ENCODE measurements around the gene P2RY12. TPM values are rescaled to one million over a fixed set of nuclear protein-coding genes. Genes with fewer than 3 reads are reported as not detected.

P2RY12 gene
- total RNA-seq, result not detected in 2 replicates

DNA sequence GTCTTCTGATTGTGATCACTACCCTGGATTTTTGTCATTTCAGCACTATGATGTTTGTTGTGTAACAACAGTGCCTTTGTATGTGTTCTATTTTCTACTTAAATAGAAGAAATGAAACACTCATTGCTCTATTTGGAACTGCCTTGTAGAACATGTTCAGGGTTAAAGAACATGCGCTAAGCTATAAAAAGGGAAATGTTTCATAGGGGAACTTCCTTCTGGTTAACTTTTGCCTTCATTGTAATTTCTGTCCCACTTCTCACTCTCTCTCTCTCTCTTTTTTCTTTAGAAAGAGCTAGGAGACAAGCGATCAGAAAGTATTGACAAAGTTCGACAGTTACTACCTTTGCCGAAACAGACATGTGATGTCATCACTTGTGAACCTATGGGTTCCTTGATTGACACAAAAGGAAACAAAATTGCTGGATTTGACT is at the start of gene P2RY12:
P2RY12 (minus strand) TSS at position 13 of the 434 bp plus-strand sequence. CDS start 45,908 bp downstream, outside the sequence.

DNA sequence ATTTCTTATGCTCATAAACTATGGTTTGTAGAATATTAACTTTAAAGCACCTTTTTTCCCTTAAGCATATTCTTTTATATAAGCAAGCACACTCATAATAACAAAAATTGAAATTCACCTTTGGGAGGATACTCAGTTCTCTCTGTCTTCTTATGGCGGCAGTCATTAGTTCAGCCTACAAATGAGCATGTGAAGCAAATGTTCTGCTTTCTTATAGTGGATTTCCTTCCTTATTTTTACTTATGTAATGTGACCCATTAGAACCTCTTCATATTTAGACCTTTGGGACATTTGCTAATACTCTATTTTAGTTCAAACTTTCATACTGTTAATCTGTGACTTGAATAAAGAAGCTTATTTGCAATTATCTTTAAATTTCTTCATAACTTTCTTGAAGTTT is 55.2 kb downstream of the P2RY12 start, which contains the start of gene P2RY13:
P2RY13 (minus strand) TSS at position 187 of the 400 bp plus-strand sequence; CDS start at position 166, 21 bp downstream.

DNA sequence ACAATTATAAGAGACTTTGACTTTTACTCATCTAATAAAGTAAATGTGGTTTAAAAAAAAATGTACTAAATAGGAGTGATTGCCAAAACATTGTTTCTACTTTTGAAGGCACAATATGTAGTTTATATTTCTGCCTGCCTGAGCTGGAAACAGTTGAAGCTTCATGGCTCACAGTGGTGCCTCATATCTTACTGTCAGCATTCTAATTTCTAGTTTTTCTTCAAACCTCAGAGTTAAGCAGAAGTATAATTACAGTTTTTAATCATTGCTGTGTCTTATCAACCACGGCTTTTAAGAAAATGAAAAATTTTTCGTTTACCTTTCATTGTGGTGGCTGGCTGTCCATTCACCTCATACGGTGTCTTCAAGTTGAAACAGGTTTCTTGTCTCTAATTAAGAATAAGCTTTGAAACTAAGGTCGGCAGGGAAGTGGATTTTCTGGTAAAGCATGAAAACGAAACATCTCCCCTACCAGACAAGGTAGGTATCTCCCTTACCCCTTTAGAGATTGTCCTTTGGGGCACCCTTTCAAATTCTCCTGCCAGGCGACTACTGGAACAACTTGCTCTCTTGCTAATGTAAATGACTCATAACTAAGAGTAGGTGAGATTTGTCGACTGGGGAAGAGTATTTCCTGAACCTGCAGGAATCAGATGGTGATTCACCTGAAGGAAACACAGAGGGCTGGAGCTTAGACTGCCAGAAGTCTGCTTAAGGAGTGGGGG is 68.1 kb downstream of the P2RY12 start, which contains the start of gene GPR87:
GPR87 (minus strand) TSS at position 554 of the 725 bp plus-strand sequence. CDS start 16,720 bp downstream, outside the sequence.

Other genes starting within 250 kb of the P2RY12 start
- not detected in 2 replicates for gene GPR171, start 181.5 kb downstream of the P2RY12 start, total RNA-seq
- gene P2RY14, start 106.2 kb downstream of the P2RY12 start, total RNA-seq, result not detected in 2 replicates
- not detected in 2 replicates for gene GPR87, start 67.9 kb downstream of the P2RY12 start, total RNA-seq
- not detected in 2 replicates for gene P2RY13, start 55.2 kb downstream of the P2RY12 start, total RNA-seq
- 2.1 and 3.4 TPM in 2 replicates for gene IGSF10, start 76.3 kb upstream of the P2RY12 start, total RNA-seq

All from cardiac atrium fibroblast (primary cell).